KMS-11 (cell line): ENCODE measurements around the gene SEPSECS.

Experiments
- H2AFZ ChIP-seq: fragments of 200-600 bp; sonication (generic); 2 replicates; pipeline ENCODE4 v1.6.1; 2016; ENCODE audit warnings: antibody characterized with exemption, mixed run types, low read depth
- H3K27ac ChIP-seq: fragments of 200-600 bp; sonication (generic); 2 replicates; pipeline ENCODE4 v1.6.1; 2016; ENCODE audit warnings: mild to moderate bottlenecking, mixed run types
- H3K27me3 ChIP-seq: fragments of 200-600 bp; sonication (generic); 2 replicates; pipeline ENCODE4 v1.6.1; 2017; ENCODE audit warnings: mild to moderate bottlenecking, low read depth, mixed run types, moderate library complexity; ENCODE audit not compliant: insufficient read depth
- H3K36me3 ChIP-seq: fragments of 200-600 bp; sonication (generic); 2 replicates; pipeline ENCODE4 v1.6.1; 2017; ENCODE audit warnings: mild to moderate bottlenecking, mixed run types; ENCODE audit not compliant: insufficient read depth
- H3K4me1 ChIP-seq: fragments of 200-600 bp; sonication (generic); 2 replicates; pipeline ENCODE4 v1.6.1; 2016; ENCODE audit warnings: mild to moderate bottlenecking, low read depth, mixed run types; ENCODE audit not compliant: poor library complexity, severe bottlenecking
- H3K4me2 ChIP-seq: fragments of 200-600 bp; sonication (generic); 2 replicates; pipeline ENCODE4 v1.7.0; 2016; ENCODE audit warnings: mild to moderate bottlenecking, mixed run types
- H3K4me3 ChIP-seq: fragments of 200-600 bp; sonication (generic); IDR thresholded peaks from 2 replicates; pipeline ENCODE4 v1.6.1; 2017; ENCODE audit warnings: low read depth, low read length, mixed read lengths; ENCODE audit not compliant: insufficient read depth
- H3K79me2 ChIP-seq: fragments of 200-600 bp; sonication (generic); 2 replicates; pipeline ENCODE4 v1.6.1; 2016; ENCODE audit warnings: low read depth, mixed run types; ENCODE audit not compliant: insufficient read depth
- H3K9ac ChIP-seq: fragments of 200-600 bp; sonication (generic); 2 replicates; pipeline ENCODE4 v1.6.1; 2016; ENCODE audit warnings: mild to moderate bottlenecking, mixed run types
- H4K20me1 ChIP-seq: fragments of 200-600 bp; sonication (generic); 2 replicates; pipeline ENCODE4 v1.6.1; 2016; ENCODE audit warnings: mild to moderate bottlenecking, mixed run types; ENCODE audit not compliant: insufficient read depth
- CTCF ChIP-seq: fragments of 200-600 bp; sonication (generic); conservative IDR thresholded peaks from 2 replicates; pipeline ENCODE4 v1.6.1; 2017; ENCODE audit warnings: low read depth, mild to moderate bottlenecking, antibody characterized with exemption, low read length, moderate library complexity, mixed read lengths

The SEPSECS gene

GRCh38 chr4:25131926-25132325 is 28.3 kb downstream of the SEPSECS start:
- H3K4me1 ChIP-seq: peaks cover 6% of the 10 kb centered on the region
- H3K4me2 ChIP-seq: no peak overlapping the region
- no peak overlapping the region for H3K27ac ChIP-seq
- no peak overlapping the region for H3K4me3 ChIP-seq
- no peak overlapping the region for H3K9ac ChIP-seq
- H4K20me1 ChIP-seq: no peaks in the 10 kb centered on the region
- H3K36me3 ChIP-seq: no peaks in the 10 kb centered on the region
- H2AFZ ChIP-seq: no peak overlapping the region
- H3K79me2 ChIP-seq: no peaks in the 10 kb centered on the region
- TF ChIP-seq CTCF: no peak
- H3K27me3 ChIP-seq: no peaks in the 10 kb centered on the region

GRCh38 chr4:25131381-25131780 is 28.9 kb downstream of the SEPSECS start:
- Histone ChIP-seq H3K79me2 (no peaks in the 10 kb centered on the region), H3K9ac (no peak overlapping the region), H3K36me3 (no peaks in the 10 kb centered on the region), H4K20me1 (no peaks in the 10 kb centered on the region), H3K4me3 (no peak overlapping the region), H3K27me3 (no peaks in the 10 kb centered on the region), H2AFZ (no peak overlapping the region), H3K27ac (no peak overlapping the region), H3K4me2 (no peak overlapping the region), H3K4me1 (peaks cover 6% of the 10 kb centered on the region)
- TF ChIP-seq CTCF: no peak

- Histone ChIP-seq H4K20me1 (no peaks in the 10 kb centered on the region), H3K27me3 (no peaks in the 10 kb centered on the region), H3K79me2 (no peaks in the 10 kb centered on the region), H3K9ac (no peak overlapping the region), H3K4me2 (no peak overlapping the region), H3K4me1 (peaks cover 6% of the 10 kb centered on the region), H2AFZ (no peak overlapping the region), H3K27ac (no peak overlapping the region), H3K4me3 (no peak overlapping the region), H3K36me3 (no peaks in the 10 kb centered on the region)
- no peak for TF ChIP-seq CTCF
These were observed 30.3 kb downstream of the SEPSECS start for GRCh38 chr4:25129917-25130316.

GRCh38 chr4:25128671-25129070 is 31.6 kb downstream of the SEPSECS start:
- H3K4me1 ChIP-seq: no peaks in the 10 kb centered on the region
- no peaks in the 10 kb centered on the region for H3K79me2 ChIP-seq
- H2AFZ ChIP-seq: no peak overlapping the region
- H3K4me2 ChIP-seq: no peak overlapping the region
- H3K36me3 ChIP-seq: no peaks in the 10 kb centered on the region
- H3K27ac ChIP-seq: no peak overlapping the region
- no peak for TF ChIP-seq CTCF
- H3K27me3 ChIP-seq: no peaks in the 10 kb centered on the region
- H3K9ac ChIP-seq: no peak overlapping the region
- H4K20me1 ChIP-seq: no peaks in the 10 kb centered on the region
- H3K4me3 ChIP-seq: no peak overlapping the region
